H9 (cell line): ENCODE results near the gene NKAIN2. TPM values are rescaled to one million over a fixed set of nuclear protein-coding genes. Genes with fewer than 3 reads are reported as not detected.

Source experiments
- DNase-seq: peaks from one replicate; pipeline ENCODE4 v3.0.0-alpha.2; 2017
- H2AFZ ChIP-seq: one replicate; pipeline ENCODE4 v1.6.1; 2013; ENCODE audit warnings: mild to moderate bottlenecking, low read length, control low read depth, moderate library complexity
- H2AK5ac ChIP-seq: 2 replicates; pipeline ENCODE4 v1.6.1; 2013; ENCODE audit warnings: low read length, control low read depth, mixed read lengths; ENCODE audit not compliant: insufficient read length
- H2BK120ac ChIP-seq: one replicate; pipeline ENCODE4 v1.6.1; 2013; ENCODE audit warnings: low read depth, mild to moderate bottlenecking, low read length, control low read depth, inconsistent platforms; ENCODE audit not compliant: poor library complexity, severe bottlenecking
- H2BK12ac ChIP-seq: 2 replicates; pipeline ENCODE4 v1.6.1; 2013; ENCODE audit warnings: low read length, control low read depth, mixed read lengths, low read depth; ENCODE audit not compliant: insufficient read length
- H2BK15ac ChIP-seq: 2 replicates; pipeline ENCODE4 v1.6.1; 2013; ENCODE audit warnings: low read depth, low read length, control low read depth
- H2BK20ac ChIP-seq: one replicate; pipeline ENCODE4 v1.6.1; 2013; ENCODE audit warnings: low read depth, mild to moderate bottlenecking, low read length, control low read depth, inconsistent platforms; ENCODE audit not compliant: poor library complexity, severe bottlenecking
- H2BK5ac ChIP-seq: 2 replicates; pipeline ENCODE4 v1.6.1; 2013; ENCODE audit warnings: low read length, control low read depth, mixed read lengths; ENCODE audit not compliant: insufficient read length
- H3K14ac ChIP-seq: 2 replicates; pipeline ENCODE4 v1.6.1; 2013; ENCODE audit warnings: low read length, control low read depth; ENCODE audit not compliant: insufficient read depth
- H3K18ac ChIP-seq: 2 replicates; pipeline ENCODE4 v1.6.1; 2013; ENCODE audit warnings: low read depth, mild to moderate bottlenecking, mixed read lengths, low read length, control low read depth; ENCODE audit not compliant: insufficient read length
- H3K23ac ChIP-seq: 2 replicates; pipeline ENCODE4 v1.6.1; 2013; ENCODE audit warnings: low read length, control low read depth, mixed read lengths, low read depth; ENCODE audit not compliant: insufficient read length
- H3K23me2 ChIP-seq: 2 replicates; pipeline ENCODE4 v1.6.1; 2013; ENCODE audit warnings: low read depth, mild to moderate bottlenecking, mixed read lengths, low read length, control low read depth; ENCODE audit not compliant: insufficient read length, poor library complexity, severe bottlenecking
- H3K27ac ChIP-seq: 2 replicates; pipeline ENCODE4 v1.5.1; 2013; ENCODE audit warnings: low read length, control low read depth, mixed read lengths, low read depth; ENCODE audit not compliant: insufficient read length
- H3K27me3 ChIP-seq: 2 replicates; pipeline ENCODE4 v1.6.1; 2013; ENCODE audit warnings: low read length, control low read depth, inconsistent platforms; ENCODE audit not compliant: insufficient read depth
- H3K4ac ChIP-seq: 2 replicates; pipeline ENCODE4 v1.6.1; 2013; ENCODE audit warnings: low read depth, mild to moderate bottlenecking, control low read depth, inconsistent platforms, low read length, moderate library complexity
- H3K4me1 ChIP-seq: 2 replicates; pipeline ENCODE4 v1.6.1; 2013; ENCODE audit warnings: low read length, control low read depth, inconsistent platforms; ENCODE audit not compliant: insufficient read depth
- H3K4me2 ChIP-seq: 2 replicates; pipeline ENCODE4 v1.6.1; 2013; ENCODE audit warnings: low read length, control low read depth, mixed read lengths; ENCODE audit not compliant: insufficient read length, insufficient read depth
- H3K56ac ChIP-seq: 2 replicates; pipeline ENCODE4 v1.6.1; 2013; ENCODE audit warnings: low read depth, mild to moderate bottlenecking, mixed read lengths, low read length, control low read depth; ENCODE audit not compliant: insufficient read length
- H3K79me1 ChIP-seq: 2 replicates; pipeline ENCODE4 v1.6.1; 2013; ENCODE audit warnings: low read depth, mild to moderate bottlenecking, moderate library complexity, low read length, control low read depth, inconsistent platforms; ENCODE audit not compliant: insufficient read depth, poor library complexity, severe bottlenecking
- H3K79me2 ChIP-seq: 2 replicates; pipeline ENCODE4 v1.6.1; 2013; ENCODE audit warnings: low read length, control low read depth, inconsistent platforms; ENCODE audit not compliant: insufficient read depth
- H3K9ac ChIP-seq: 2 replicates; pipeline ENCODE4 v1.6.1; 2013; ENCODE audit warnings: low read length, control low read depth, mixed read lengths; ENCODE audit not compliant: insufficient read length; ENCODE audit errors: extremely low read depth
- H3K9me3 ChIP-seq: one replicate; pipeline ENCODE4 v1.6.1; 2013; ENCODE audit warnings: low read depth, low read length, inconsistent platforms; ENCODE audit not compliant: control insufficient read depth
- H3T11ph ChIP-seq: one replicate; pipeline ENCODE4 v1.6.1; 2013; ENCODE audit warnings: mild to moderate bottlenecking, low read length, control low read depth, inconsistent platforms
- H4K20me1 ChIP-seq: one replicate; pipeline ENCODE4 v1.6.1; 2013; ENCODE audit not compliant: control insufficient read depth, insufficient read length, insufficient read depth
- H4K5ac ChIP-seq: 2 replicates; pipeline ENCODE4 v1.6.1; 2013; ENCODE audit warnings: low read depth, mild to moderate bottlenecking, mixed read lengths, low read length, control low read depth; ENCODE audit not compliant: insufficient read length
- H4K8ac ChIP-seq: replicated peaks from 2 replicates; pipeline ENCODE4 v1.6.1; 2013; ENCODE audit warnings: low read length, control low read depth, mixed read lengths, low read depth; ENCODE audit not compliant: insufficient read length
- H4K91ac ChIP-seq: 2 replicates; pipeline ENCODE4 v1.6.1; 2013; ENCODE audit warnings: low read depth, mild to moderate bottlenecking, moderate library complexity, mixed read lengths, low read length, control low read depth; ENCODE audit not compliant: insufficient read length
- H3K27ac Mint-ChIP-seq, 3 experiments: 2 replicates in 2 of 3; 3 replicates in 1 of 3; pipeline ENCODE4 v1.8.0; 2020 to 2021; ENCODE audit warnings: mixed read lengths in 3 of 3, mild to moderate bottlenecking in 1 of 3, moderate library complexity in 1 of 3
- H3K27me3 Mint-ChIP-seq: 2 replicates; pipeline ENCODE4 v1.8.0; 2021; ENCODE audit warnings: low read depth, mild to moderate bottlenecking, moderate library complexity, mixed read lengths
- H3K36me3 Mint-ChIP-seq, 3 experiments: 2 replicates in 2 of 3; 3 replicates in 1 of 3; pipeline ENCODE4 v1.8.0; 2020 to 2021; ENCODE audit warnings: low read depth in 3 of 3, mixed read lengths in 3 of 3; ENCODE audit not compliant: insufficient read depth in 1 of 3
- H3K4me1 Mint-ChIP-seq, 2 experiments: 2 replicates each; pipeline ENCODE4 v1.8.0; 2020; ENCODE audit warnings: mixed read lengths in 2 of 2
- H3K4me3 Mint-ChIP-seq, 2 experiments: 2 replicates in 1 of 2; 3 replicates in 1 of 2; pipeline ENCODE4 v1.8.0; 2020 to 2021; ENCODE audit warnings: mild to moderate bottlenecking in 2 of 2, mixed read lengths in 2 of 2, moderate library complexity in 1 of 2
- H3K9me3 Mint-ChIP-seq, 2 experiments: 2 replicates in 1 of 2; 3 replicates in 1 of 2; pipeline ENCODE4 v1.8.0; 2020; ENCODE audit warnings: mild to moderate bottlenecking in 2 of 2, mixed read lengths in 2 of 2, moderate library complexity in 1 of 2
- CTCF ChIP-seq: fragments of 200-600 bp; sonication (generic); conservative IDR thresholded peaks from 3 replicates; pipeline ENCODE4 v1.8.0; 2021; ENCODE audit warnings: antibody characterized with exemption, mild to moderate bottlenecking
- total RNA-seq: library from RNA; stranded (reverse); gene quantifications from 2 replicates; pipeline ENCODE4 v1.2.1, GENCODE V29; 2021

NKAIN2 gene
- total RNA-seq, 1 experiment from 2014 or later, result 0.17 TPM

- Histone ChIP-seq H4K5ac (no peak overlapping the region), H3K4me2 (no peak overlapping the region), H2BK120ac (no peak overlapping the region), H3K23ac (no peak overlapping the region), H2BK15ac (no peak overlapping the region), H3K79me1 (no peaks in the 10 kb centered on the region), H3K18ac (no peak overlapping the region), H3K27ac (no peak overlapping the region), H3K27me3 (no peaks in the 10 kb centered on the region), H4K20me1 (no peaks in the 10 kb centered on the region), H2BK5ac (no peak overlapping the region), H3K4me1 (no peaks in the 10 kb centered on the region; the same call in 1 of the 2 replicates), H3K79me2 (no peaks in the 10 kb centered on the region), H3K9me3 (no peaks in the 10 kb centered on the region), H3K56ac (no peak overlapping the region), H2AFZ (no peak overlapping the region), H3K23me2 (no peaks in the 10 kb centered on the region), H2BK12ac (no peak overlapping the region), H2AK5ac (no peak overlapping the region), H2BK20ac (no peak overlapping the region), H3T11ph (no peak overlapping the region), H3K9ac (no peak overlapping the region), H4K8ac (no peak overlapping the region), H4K91ac (no peak overlapping the region), H3K4ac (no peak overlapping the region), H3K14ac (no peak overlapping the region)
- H3K9me3 Mint-ChIP-seq, result no peaks in the 10 kb centered on the region
- no peak for TF ChIP-seq CTCF
- no peak for DNase-seq
- H3K27ac Mint-ChIP-seq, result no peak overlapping the region
- H3K4me1 Mint-ChIP-seq, result peaks cover 3% of the 10 kb centered on the region in 2 experiments; a peak in 3 of 4 replicates
- no peaks in the 10 kb centered on the region for H3K36me3 Mint-ChIP-seq
- no peaks in the 10 kb centered on the region for H3K27me3 Mint-ChIP-seq
- no peak overlapping the region for H3K4me3 Mint-ChIP-seq
These were observed 667.1 kb downstream of the NKAIN2 start for GRCh38 chr6:124470803-124471202.
